Progenitor cell of endocrine pancreas (in vitro differentiated cells): Measurements from ENCODE around the gene RASA3. TPM values are rescaled to one million over a fixed set of nuclear protein-coding genes. Genes with fewer than 3 reads are reported as not detected.

Experiments used
- DNase-seq: peaks from one replicate; pipeline ENCODE4 v3.0.0; 2021; ENCODE audit warnings: low spot score; ENCODE audit not compliant: unreplicated experiment
- H3K27ac Mint-ChIP-seq: 2 replicates; pipeline ENCODE4 v1.8.0; 2021; ENCODE audit warnings: mild to moderate bottlenecking, moderate library complexity, mixed read lengths
- H3K27me3 Mint-ChIP-seq: 2 replicates; pipeline ENCODE4 v1.8.0; 2021; ENCODE audit warnings: mixed read lengths
- H3K36me3 Mint-ChIP-seq: 2 replicates; pipeline ENCODE4 v1.8.0; 2022; ENCODE audit warnings: mixed read lengths; ENCODE audit not compliant: insufficient read depth
- H3K4me1 Mint-ChIP-seq: 2 replicates; pipeline ENCODE4 v1.8.0; 2021; ENCODE audit warnings: low read depth, mixed read lengths
- H3K4me3 Mint-ChIP-seq: 2 replicates; pipeline ENCODE4 v1.8.0; 2021; ENCODE audit warnings: low read depth, mild to moderate bottlenecking, moderate library complexity, mixed read lengths
- H3K9me3 Mint-ChIP-seq: 2 replicates; pipeline ENCODE4 v1.8.0; 2021; ENCODE audit warnings: low read depth, mixed read lengths
- total RNA-seq: library from RNA; stranded (reverse); gene quantifications from 2 replicates; pipeline ENCODE4 v1.2.1, GENCODE V29; 2021
- TF ChIP-seq, protein P1 (sequence below): fragments of 200-600 bp; sonication (generic); IDR thresholded peaks from one replicate; pipeline ENCODE4 v1.5.0; 2021; ENCODE audit warnings: antibody characterized with exemption, mild to moderate bottlenecking; ENCODE audit not compliant: unreplicated experiment

Gene RASA3
- total RNA-seq, 1 donor from 2014 or later, result 6.3 TPM

DNA sequence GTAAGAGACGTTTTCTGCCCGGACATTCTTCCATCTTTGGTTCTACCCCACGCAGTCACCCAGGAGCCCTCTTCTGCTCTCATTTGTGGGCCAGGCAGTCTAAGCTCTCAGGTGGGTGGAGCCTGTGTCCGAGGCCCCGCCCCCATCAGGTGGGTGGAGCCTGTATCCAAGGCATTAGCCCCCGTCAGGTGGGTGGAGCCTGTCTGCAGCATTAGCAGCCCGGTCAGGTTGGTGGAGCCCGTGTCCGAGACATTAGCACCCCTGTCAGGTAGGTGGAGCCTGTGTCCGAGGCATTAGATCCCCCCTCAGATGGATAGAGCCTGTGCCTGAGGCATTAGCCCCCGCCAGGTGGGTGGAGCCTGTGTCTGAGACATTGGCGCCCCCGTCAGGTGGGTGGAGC lies 113.1 kb downstream of the RASA3 start:
- Mint-ChIP-seq H3K4me1 (no peaks in the 10 kb centered on the region), H3K36me3 (no peaks in the 10 kb centered on the region), H3K9me3 (no peaks in the 10 kb centered on the region), H3K27me3 (no peaks in the 10 kb centered on the region), H3K27ac (peak overlapping the region; percentile 13), H3K4me3 (no peak overlapping the region)
- DNase-seq, result no peak
- TF ChIP-seq, protein P1, sequence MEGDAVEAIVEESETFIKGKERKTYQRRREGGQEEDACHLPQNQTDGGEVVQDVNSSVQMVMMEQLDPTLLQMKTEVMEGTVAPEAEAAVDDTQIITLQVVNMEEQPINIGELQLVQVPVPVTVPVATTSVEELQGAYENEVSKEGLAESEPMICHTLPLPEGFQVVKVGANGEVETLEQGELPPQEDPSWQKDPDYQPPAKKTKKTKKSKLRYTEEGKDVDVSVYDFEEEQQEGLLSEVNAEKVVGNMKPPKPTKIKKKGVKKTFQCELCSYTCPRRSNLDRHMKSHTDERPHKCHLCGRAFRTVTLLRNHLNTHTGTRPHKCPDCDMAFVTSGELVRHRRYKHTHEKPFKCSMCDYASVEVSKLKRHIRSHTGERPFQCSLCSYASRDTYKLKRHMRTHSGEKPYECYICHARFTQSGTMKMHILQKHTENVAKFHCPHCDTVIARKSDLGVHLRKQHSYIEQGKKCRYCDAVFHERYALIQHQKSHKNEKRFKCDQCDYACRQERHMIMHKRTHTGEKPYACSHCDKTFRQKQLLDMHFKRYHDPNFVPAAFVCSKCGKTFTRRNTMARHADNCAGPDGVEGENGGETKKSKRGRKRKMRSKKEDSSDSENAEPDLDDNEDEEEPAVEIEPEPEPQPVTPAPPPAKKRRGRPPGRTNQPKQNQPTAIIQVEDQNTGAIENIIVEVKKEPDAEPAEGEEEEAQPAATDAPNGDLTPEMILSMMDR, result no peak

- Mint-ChIP-seq H3K4me1 (no peaks in the 10 kb centered on the region), H3K27me3 (no peaks in the 10 kb centered on the region), H3K36me3 (no peaks in the 10 kb centered on the region), H3K9me3 (no peaks in the 10 kb centered on the region), H3K4me3 (no peak overlapping the region), H3K27ac (no peak overlapping the region)
- TF ChIP-seq, protein P1, result no peak
- no peak for DNase-seq
Observed at GRCh38 chr13:114018461-114019055, 113.9 kb downstream of the RASA3 start.

DNA sequence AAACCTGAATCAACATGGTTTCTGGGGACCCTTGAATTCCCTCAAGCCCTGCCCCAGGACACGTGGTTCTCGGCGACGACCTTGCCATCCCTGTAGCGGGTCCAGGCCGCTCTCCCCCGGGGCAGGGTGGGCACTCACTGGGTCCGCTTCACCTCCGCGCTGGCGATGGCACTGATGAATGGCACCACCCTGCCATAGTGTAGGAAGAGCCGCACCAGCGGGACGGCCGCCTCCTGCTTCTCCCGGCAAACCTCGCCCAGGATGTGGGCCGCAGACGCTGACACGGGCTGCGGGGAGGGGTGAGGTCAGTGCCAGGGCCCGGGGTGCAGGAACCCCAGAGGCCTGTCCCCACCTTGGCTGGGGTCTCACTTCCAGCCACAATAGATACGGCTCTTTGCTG lies 114.5 kb downstream of the RASA3 start:
- TF ChIP-seq, protein P1, result no peak
- no peaks in the 10 kb centered on the region for H3K4me1 Mint-ChIP-seq
- H3K4me3 Mint-ChIP-seq, result no peak overlapping the region
- no peak for DNase-seq
- H3K9me3 Mint-ChIP-seq, result no peaks in the 10 kb centered on the region
- no peaks in the 10 kb centered on the region for H3K27me3 Mint-ChIP-seq
- H3K27ac Mint-ChIP-seq, result no peak overlapping the region
- H3K36me3 Mint-ChIP-seq, result no peaks in the 10 kb centered on the region

DNA sequence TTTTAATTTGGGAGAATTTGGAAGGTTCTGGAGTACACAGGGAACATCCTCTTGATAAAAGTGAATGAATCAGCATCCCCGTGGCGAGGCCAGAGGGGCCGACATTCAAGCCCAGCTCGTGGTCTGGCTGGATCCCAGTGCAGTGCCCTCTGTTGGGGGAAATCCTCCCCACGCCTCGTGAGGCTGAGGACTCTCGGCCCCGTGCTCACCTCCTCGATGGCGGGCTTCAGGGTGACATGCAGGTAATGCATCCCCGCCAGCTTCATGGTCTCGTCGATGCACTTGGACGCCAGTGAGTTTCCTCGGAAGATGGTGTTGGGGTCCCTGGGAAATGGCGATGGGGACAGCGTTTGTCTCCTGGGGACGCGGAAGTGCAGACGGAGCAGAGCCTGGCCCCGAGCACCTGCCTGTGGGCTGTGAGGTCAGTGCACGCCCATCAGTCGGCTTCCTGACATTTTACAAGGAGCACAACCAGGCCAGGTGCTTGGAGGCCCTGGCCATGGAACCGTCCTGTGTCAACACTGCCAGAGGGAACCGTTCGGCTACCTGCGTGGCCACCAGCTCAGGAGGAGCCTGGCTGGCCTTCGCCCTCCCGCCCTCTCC lies 115.3 kb downstream of the RASA3 start:
- Mint-ChIP-seq H3K27me3 (no peaks in the 10 kb centered on the region), H3K9me3 (no peaks in the 10 kb centered on the region), H3K36me3 (no peaks in the 10 kb centered on the region), H3K4me3 (no peak overlapping the region), H3K27ac (no peak overlapping the region), H3K4me1 (no peaks in the 10 kb centered on the region)
- DNase-seq, result no peak
- TF ChIP-seq, protein P1, result peak; percentile 11

GRCh38 chr13:114016321-114017027 lies 115.9 kb downstream of the RASA3 start:
- Mint-ChIP-seq H3K27ac (no peak overlapping the region), H3K9me3 (no peaks in the 10 kb centered on the region), H3K36me3 (no peaks in the 10 kb centered on the region), H3K4me1 (no peaks in the 10 kb centered on the region), H3K4me3 (no peak overlapping the region), H3K27me3 (no peaks in the 10 kb centered on the region)
- no peak for DNase-seq
- TF ChIP-seq, protein P1, result no peak
